Posterior vena cava (tissue), 2 donors: ENCODE results near the gene CDC45. TPM values are rescaled to one million over a fixed set of nuclear protein-coding genes. Genes with fewer than 3 reads are reported as not detected.
A peak's percentile ranks its signal among the peaks of the same experiment; 100 is the strongest.

Experiments used
- DNase-seq: peaks from one replicate; pipeline ENCODE4 v3.0.0-alpha.2; 2020; ENCODE audit warnings: low spot score
- intact Hi-C, 2 donors: fragments of 100-400 bp; cut with DNase I; formaldehyde crosslinking; loops; one replicate each; pipeline versions ENCODE4 v1.14.1 to v1.14.2; 2022 to 2023
- total RNA-seq, 2 donors: library from RNA; stranded (reverse); fragmentation: NEBNext Ultra II Directional; extraction: Animal tissue kit (Norgen Biotek cat#: 25700); gene quantifications; one replicate each; pipeline ENCODE4 v1.2.1, GENCODE V29; 2021
- donor health status: DM: yes; HTN: yes; CAD: no.
- donor health status: DM: yes; HTN: yes; CAD: no.

CDC45 gene
- total RNA-seq, 2 donors from 2014 or later: 0.71 to 1.7 TPM

DNA sequence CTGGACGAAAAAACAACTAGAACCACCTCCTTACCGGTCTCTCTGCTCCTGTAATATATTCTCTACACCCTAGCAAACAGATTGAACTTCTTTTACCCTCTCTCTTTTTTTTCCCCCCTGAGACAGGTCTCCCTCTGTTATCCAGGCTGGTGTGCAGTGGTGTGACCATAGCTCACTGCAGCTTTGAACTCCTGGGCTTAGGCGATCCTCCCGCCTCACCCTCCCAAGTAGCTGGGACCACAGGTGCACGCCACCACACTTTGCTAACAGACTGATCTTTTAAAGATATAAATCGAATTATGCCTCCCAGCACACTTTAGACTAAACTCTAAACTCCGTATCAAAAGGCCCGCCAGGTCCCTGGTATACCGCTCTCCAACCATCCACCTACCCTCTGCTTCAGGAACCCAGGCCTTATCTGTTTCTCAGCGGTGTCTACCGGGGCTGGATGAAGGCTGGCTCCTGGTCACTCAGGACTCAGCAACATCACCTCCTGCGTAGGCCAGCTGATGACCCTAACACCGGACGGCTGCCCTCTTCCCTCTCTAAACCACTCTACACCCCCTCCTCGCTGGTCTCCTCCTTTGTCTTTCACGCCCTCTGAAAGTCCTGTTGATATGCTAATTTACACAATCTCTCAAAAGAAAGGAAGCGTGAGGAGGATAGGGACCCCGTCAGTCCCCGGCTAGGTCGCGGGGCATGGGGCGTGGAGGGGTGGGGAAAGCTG is 33.0 kb upstream of the CDC45 start:
- intact Hi-C loops: no loop called here

DNA sequence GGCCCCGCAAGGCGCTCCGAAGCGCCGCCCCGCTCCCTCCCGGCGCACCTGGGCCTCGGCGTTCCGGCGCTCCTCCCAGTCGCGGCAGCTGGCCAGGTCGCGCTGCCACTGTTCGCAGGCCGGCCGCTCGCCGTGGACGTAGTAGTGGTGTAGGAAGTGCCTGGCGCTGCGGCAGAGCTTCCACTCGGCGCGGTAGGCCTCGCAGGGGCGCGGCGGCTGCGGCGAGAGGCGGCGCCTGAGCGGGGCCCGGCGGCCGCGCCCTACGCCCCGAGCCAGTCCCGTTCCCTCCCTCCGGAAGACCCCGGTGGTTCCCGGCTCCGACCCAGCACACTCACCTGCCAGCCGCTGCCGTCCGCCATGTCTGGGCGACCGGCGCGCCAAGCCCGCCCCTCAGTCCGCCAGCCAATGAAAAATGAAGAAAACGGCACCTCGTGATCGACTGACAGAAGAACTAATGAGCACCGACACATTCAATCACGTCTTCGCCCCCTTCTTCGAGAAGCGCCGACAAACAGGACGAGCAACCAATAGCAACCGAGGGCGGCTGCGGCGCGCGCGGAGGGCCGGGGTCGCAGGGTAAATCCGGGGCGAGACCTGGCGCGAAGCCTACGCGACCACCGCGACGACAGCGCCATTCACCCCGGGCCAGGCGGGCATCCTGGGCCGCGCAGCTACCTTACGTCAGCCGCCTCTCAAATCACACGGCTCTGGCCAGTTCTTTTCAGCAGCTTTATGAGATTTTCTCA is 32.2 kb upstream of the CDC45 start, which contains the start of gene C22orf39:
Gene C22orf39, minus strand, starts transcription at position 382 of the 746 bp plus-strand sequence. Its CDS starts 23 bp downstream, at position 359.
- intact Hi-C loops: no loop called here
- peak; percentile 95 for DNase-seq

More for the DNA sequence above, 33.0 kb upstream of the CDC45 start:
- DNase-seq: no peak

DNA sequence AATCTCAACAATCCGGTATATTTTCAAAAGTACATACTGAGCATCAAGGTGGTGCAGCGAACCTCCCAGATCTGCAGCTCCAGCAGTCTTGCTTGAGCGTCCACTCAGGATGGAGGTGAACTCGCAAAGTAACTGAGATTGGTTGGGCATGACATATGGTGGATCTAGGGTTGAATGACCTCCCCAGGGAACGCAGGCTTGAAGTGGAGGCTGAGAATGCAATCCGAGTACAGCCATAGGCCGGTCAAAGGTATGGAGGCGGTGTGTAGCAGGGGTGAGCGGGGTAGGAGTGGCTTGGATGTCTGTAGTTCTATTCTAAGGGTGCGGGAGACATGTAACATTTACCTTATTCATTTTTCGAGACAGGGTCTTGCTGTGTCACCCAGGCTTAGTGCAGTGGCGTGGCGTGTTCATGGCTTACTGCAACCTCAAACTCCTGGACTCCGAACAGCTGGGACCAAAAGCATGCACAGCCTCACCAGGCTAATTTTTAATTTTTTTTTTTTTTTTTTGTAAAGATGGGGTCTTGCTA is 31.6 kb upstream of the CDC45 start:
- no peak for DNase-seq
- intact Hi-C loops: no loop called here

DNA sequence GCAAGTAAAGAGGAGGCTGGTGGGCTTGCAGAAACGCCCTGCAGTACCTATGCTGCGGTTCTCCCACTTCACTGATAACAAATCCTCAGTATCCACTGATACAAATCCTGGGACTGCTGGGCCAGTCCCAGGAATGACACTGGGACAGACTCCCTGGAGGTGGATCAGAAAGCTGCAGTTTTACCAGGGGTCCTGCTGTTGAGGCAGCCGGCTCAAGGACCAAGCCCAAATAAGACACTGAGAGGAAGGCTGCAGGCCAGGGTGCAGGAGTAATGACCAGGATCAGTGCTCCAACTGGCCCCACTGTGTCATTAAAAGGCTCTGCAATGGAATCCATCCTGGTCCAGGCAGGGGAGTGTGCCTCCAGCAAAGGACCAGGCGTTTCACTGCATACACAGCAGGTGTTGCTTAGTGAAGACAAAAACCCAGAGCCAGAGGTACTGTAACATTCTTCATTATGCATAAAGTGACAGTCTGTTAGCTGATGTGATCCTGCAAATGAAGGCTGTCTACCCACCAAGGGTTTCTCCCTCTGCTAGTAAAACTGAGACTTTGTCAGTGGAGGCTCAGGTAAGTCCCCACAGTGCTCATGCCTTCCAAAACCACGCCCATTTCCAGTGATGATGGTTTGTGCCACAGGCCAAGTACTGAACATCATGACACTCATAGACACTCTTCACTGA is 30.8 kb upstream of the CDC45 start:
- intact Hi-C loops: no loop called here
- no peak for DNase-seq

DNA sequence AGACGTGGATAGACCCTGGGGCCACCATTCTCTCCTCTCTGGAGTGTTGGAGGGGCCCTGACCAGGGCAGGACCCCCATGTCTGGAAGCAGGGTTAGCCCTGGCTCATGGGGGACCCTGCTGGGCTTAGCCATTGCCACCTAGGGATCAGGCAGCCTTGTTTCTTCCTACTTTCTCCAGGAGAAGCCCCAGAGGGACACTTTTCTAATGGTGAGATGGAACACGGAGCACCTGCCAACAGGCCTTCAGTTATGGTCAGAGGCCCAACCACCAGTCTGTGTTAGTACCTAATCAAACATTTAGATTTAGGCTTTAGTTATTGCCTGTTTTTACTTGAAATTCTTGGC is 30.3 kb upstream of the CDC45 start:
- intact Hi-C loops: no loop called here
- no peak for DNase-seq

DNA sequence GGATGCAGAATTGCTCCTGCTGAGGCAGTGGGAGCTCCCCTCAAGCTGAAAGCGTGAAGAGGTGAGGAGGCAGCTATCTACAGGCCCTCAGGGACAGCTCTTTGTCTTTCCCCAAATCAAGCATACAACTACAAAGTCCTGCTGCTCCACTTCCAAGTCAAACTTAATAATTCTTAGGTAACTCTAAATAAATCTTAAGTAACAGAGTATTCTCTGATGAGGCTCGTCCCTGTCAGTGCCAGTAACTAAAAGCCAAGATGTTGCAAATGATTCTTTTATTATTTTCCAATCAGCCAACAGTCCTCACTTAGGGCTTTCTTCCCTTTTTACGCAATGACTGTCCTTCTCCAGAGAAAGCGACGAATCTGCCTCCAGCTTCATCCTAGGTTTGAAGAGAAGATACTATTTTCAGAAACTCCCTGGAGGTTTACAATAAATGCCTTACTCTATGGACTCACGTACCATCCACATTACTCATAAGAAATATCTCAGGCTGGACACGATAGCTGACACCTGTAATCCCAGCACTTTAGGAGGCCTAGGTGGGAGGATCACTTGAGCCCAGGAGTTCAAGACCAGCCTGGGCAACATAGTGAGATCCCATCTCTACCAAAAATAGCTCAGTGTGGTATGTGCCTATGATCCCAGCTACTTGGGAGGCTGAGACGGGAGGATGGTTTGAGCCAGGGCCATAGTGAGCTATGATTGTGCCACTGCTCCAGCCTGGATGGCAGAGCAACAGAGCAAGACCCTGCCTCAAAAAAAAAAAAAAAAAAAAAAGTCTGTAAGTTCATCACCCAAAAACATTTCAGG is 29.2 kb upstream of the CDC45 start:
- no peak for DNase-seq
- intact Hi-C loops: loop anchor here (5.0 to 10.0 kb wide), 2 partner anchors 642 to 1104 kb away; no protein-coding TSS in a partner anchor

DNA sequence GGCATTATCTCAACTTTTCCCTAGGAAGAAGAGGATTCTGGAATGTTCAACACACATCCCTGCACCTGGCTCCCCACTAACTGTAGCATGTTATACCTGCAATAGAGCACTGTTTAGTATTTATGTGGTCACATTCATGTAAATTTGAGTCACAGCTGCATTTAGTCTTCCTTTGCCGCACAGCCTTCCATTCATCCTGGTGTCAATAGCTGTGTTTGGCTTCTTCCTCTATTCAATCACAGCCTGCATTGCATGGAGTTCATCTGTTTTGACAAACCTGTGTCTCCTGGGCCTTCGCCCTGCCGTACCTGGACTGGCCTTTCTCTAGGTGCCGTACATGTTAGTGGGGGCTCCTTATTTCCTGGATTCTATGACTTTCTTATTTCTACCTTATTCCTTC is 28.1 kb upstream of the CDC45 start:
- intact Hi-C loops: loop anchor here (5.0 to 10.0 kb wide), 2 partner anchors 641 to 1103 kb away; no protein-coding TSS in a partner anchor
- no peak for DNase-seq

DNA sequence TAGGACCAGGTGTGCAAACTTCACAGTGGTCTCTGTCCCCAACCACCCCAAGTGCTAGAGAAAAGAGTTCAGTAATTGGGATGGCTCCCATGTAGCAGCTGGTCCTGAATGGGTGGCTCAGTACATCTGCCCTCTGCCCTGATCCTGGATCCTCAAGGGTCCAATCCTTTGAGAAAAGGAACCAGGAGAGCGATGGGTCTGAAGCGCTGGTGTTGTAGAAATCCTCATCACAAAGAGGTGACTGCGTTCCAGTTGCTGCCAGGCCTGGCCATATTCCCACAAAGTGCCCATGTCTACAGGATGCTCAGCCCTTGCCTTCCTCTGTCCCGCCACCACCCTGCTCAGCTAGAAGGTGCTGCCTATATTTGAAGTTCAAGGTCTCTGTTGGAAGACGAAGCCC is 26.0 kb upstream of the CDC45 start:
- intact Hi-C loops: loop anchor here (5.0 to 10.0 kb wide), 2 partner anchors 639 to 1101 kb away; no protein-coding TSS in a partner anchor
- no peak for DNase-seq

DNA sequence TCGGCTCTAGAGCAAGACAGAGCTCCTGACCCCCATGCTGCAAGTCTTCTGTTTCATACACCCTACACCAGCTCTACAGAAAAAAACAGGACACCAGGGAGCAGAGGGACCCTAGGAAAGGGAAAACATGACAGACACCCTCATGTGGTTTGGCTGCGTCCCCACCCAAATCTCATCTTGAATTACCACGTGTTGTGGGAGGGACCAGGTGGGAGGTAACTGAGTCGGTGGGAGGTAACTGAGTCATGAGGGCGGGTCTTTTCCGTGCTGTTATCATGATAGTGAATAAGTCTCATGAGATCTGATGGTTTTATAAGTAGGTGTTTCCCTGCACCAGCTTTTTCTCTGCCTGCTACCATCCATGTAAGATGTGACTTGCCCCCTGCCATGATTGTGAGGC is 25.6 kb upstream of the CDC45 start:
- intact Hi-C loops: loop anchor here (5.0 to 10.0 kb wide), 2 partner anchors 638 to 1101 kb away; no protein-coding TSS in a partner anchor

DNA sequence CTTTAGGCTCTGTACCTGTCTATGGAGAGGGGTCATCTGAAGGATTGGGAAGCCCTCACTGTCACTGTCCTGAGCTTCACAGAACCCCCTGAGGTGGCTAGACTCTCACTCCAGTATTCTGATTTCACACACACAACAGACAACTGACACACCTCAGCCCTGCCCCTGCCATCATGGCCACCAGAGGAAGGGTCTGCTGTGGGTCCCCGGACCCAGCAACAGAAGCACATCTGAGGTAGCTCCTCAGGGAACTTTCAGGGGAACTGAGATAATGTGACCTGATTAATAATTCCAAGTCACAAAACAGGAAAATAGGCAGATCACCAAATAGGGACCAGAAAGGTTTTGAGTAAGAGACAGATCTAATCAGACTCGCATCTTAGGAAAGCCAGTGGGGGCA is 24.7 kb upstream of the CDC45 start:
- intact Hi-C loops: loop anchor here in 1 of 2 donors (10.0 kb wide), 1 partner anchor 1100 kb away; no protein-coding TSS in a partner anchor
- DNase-seq: no peak

More for the DNA sequence above, 25.6 kb upstream of the CDC45 start:
- no peak for DNase-seq

DNA sequence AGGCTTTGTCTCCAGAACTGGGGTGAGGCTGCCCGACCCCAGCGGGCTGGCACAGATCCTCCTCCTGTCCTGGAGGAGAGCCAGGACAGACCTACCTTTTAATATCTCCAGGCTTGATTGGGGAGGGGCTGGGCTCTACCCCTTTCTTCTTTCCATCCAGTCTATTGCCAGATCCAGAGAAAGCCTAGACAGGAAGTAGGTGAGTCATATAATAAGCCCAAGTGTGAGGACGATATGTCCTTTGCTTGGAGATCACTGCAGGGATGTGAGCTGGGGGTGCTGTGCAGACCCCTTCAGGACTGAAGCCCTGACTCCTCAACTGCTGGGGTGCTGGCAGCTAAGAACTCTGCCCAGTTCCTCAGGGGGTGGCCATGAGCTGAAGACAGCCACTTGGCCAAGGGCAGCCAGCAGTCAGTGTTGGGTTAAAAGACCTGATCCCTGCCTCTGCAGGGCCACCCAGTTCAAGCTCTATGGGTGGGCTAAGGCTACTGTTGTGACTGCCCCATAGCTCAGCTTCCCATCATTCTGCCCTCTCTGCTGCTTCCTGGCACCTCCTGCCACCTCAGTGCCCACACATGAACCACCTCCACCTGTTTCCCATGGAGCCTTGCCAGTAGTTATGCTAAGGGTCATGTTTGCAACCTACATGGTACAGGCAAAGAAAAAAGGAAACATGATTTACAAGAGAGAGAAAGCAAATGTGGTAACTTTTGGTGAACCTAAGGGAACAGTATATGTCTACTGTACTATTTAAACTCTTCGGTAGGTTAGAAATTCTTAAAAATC is 23.9 kb upstream of the CDC45 start:
- intact Hi-C loops: loop anchor here in 1 of 2 donors (10.0 kb wide), 1 partner anchor 1099 kb away; no protein-coding TSS in a partner anchor
- DNase-seq: no peak

DNA sequence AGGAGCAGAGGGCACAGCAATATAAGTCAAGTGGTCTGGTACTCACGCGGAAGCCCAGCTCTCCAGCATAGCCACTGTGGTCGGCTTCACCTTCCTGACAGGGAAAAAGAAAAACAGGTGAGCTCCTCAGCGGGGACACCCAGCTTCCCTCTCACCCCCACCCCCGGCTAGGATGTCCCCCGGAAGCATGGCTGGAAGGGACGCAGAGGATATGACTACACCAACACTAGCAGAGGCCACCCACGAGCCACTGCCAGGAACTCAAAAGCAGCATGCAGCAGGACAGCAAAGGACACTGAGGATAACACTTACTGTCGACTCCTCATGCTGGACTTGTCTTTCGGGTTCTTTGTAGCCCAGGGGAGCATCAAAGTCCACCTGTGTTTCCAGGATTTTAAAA is 23.2 kb upstream of the CDC45 start:
- intact Hi-C loops: loop anchor here in 1 of 2 donors (10.0 kb wide), 1 partner anchor 1098 kb away; no protein-coding TSS in a partner anchor
- no peak for DNase-seq

DNA sequence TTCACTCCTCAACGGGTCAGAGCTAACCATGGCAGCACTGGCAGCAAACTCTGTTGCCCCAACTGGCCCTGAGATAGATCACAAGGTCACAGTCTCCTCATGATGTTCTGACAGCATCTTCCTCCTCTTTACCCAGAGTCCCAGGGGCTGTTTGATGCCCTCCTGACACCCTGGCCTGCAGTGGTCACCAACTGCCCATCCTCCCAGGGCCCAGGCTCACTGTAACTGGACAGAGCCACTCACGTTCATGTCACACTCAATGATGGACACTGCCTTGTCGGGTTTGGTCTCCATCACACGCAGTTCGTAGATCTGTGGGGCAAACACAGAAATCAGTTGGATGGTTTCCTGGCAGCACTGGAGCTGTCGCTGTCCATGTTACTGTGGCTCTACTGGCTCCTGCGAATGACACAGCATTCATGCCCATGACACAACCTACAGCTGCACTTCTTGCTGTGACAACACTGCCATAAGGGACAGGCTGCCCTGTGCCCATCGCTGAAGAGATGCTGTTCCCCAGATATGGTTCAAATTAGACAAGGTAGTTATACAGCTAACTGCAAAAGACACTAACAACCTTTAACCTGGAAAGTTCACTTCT is 21.8 kb upstream of the CDC45 start:
- intact Hi-C loops: loop anchor here in 1 of 2 donors (10.0 kb wide), 1 partner anchor 1097 kb away; no protein-coding TSS in a partner anchor
- DNase-seq: no peak

DNA sequence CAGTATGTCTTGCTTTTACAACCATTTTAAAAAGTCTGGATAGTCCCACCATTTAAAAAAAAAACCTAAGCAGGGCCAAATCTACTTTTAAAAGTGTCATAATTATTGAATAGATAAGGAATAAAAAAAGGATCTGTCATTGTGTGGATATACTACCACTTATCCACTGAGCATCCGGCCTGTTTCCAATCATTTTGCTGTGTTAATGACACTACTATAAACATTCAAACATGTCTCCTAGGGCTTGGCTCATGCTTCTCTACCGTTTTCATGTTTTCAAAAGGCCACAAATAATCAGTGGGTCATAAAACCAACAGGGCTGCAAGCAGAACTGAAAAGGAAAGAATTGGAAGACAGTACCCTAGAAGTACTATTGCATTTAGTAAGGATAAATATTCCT is 19.7 kb upstream of the CDC45 start:
- intact Hi-C loops: no loop called here
- no peak for DNase-seq

DNA sequence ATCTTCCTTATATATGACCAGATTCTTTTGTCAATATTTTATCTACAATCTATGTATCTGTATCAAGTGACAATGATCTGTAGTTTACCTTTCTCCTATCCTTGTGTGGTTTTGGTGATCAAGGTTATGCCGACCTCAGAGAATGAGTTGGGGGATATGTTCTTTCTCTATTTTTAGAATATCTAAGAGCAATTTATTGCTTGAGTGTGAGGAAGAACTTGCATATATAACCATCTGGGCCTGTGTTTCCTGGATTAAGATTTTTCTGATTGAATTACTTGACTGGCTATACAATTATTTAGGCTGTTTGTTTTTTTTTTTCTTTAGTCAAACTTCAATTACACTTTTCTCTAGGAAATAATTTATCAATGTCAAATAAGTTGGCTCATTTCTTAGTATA is 18.2 kb upstream of the CDC45 start:
- intact Hi-C loops: no loop called here
- DNase-seq: no peak

DNA sequence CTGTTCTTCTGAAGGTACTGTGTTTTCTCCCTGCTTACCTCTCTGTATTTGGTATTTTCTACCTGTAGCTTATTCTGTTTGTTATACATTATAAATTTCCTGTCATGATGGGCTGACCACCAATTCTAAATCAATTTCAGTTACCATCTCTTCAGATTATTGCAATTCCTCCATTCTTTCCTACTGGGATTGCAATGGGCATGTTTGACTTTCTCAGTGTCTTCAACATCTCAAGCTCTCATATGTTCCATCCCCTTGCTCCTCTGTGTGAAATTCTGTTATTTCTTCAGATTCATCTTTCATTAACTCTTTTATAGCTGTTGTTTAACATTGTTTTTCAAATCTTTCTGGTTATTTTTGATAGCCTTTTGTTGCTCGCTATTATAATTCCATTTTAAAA is 16.7 kb upstream of the CDC45 start:
- no peak for DNase-seq
- intact Hi-C loops: no loop called here
